Measurements from ENCODE around the gene NACC2.
"Not testable (repeated sequence)": the region's sequence is repeated elsewhere in the genome, so short reads cannot be mapped to it uniquely, and the experiment has no call there.

The NACC2 gene

DNA sequence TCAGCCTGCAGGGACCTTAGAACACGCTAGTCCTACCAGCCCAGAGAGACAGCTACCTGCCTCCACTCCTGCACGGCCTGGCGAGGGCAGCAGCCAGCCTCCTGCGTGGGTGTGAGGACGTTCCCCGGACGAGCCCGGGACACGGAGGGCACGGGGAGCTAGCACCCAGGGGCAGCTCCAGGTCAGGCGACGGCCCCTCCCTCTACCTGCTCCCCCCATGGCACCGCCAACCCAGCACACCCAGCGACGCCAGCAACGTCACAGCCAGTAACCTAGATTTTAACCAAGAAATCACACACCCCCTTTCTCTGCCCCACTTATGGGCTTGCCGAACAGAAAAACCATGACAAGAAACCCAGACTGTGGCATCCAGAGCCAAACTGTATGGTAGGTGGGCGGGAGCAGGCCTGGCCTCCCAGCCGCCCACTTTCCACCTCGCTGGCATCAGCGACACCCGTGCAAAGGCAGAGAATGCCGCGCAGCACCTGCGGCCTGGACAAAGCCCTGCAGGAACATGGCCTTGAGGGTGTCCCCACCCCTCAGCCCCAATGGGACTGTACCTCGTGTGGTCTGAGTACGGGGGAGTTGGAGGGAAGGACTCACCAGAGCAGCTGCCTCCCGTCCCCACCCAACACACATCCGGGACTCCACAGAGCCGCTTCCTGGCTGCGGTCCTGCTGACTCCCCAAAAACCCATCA lies 47.9 kb downstream of the NACC2 start:
- FAIRE-seq, result no peak

GRCh38 chr9:136046554-136046920 lies 48.6 kb downstream of the NACC2 start:
- no peak for DNase-seq (ENCODE audit: low spot score)
- FAIRE-seq, result no peak

More for the DNA sequence above, 47.9 kb downstream of the NACC2 start:
- no peak for DNase-seq (ENCODE audit: low spot score)

- no peak for DNase-seq (ENCODE audit: low spot score)
- FAIRE-seq, result no peak
Measured at GRCh38 chr9:136045595-136046553, 49.2 kb downstream of the NACC2 start.

- FAIRE-seq, result no peak
- no peak for DNase-seq (ENCODE audit: low spot score)
Measured at GRCh38 chr9:136044971-136045594, 50.0 kb downstream of the NACC2 start.

- FAIRE-seq (no peak), DNase-seq (ENCODE audit: low spot score) (no peak)
Measured at GRCh38 chr9:136044207-136044970, 50.7 kb downstream of the NACC2 start.

DNA sequence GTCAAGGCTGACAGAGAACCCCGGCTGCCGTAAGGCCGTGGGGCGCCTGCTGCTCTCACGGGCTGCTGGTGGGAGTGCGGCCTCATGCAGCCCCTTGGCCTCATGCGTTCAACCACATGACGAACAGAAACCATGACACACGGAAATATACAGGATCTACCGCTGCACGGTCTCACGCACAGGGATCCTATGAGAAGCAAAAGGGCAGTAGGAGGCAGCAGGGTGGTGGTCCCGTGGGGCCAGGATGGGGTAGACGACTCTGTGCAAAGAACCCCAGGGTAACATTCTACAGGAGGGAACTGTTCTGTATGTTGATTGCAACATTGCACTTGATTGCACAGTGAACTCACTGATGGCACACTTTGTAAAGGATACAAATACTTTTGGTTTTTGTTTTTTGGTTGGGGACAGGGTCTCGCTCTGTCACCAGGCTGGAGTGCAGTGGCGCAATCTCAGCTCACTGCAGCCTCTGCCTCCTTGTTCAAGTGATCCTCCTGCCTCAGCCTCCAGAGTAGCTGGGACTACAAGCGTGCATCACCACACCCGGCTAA lies 51.6 kb downstream of the NACC2 start:
- DNase-seq (ENCODE audit: low spot score), result no peak
- FAIRE-seq, result no peak

DNA sequence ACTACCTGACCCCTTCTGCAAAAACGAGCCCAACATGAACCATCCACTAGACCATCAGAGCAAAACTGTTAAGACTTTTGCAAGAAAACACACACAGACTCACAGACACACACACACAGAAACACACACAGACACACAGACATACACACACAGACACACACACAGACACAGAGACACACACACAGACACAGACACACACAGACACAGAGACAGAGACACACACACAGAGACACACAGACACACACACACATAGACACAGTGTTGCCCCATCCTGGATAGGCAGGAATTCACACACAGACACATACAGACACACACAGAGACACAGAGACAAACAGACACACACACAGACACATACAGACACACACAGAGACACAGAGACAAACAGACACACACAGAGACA lies 52.5 kb downstream of the NACC2 start:
- FAIRE-seq (no peak), DNase-seq (ENCODE audit: low spot score) (no peak)

GRCh38 chr9:136040848-136041247 lies 54.2 kb downstream of the NACC2 start:
- FAIRE-seq, result not testable (repeated sequence)

GRCh38 chr9:136039488-136039887 lies 55.6 kb downstream of the NACC2 start:
- FAIRE-seq, result no peak
- no peak for DNase-seq (ENCODE audit: low spot score)

More at GRCh38 chr9:136040848-136041247, 54.2 kb downstream of the NACC2 start:
- not testable (repeated sequence) for DNase-seq (ENCODE audit: low spot score)

GRCh38 chr9:136036848-136037247 lies 58.2 kb downstream of the NACC2 start:
- FAIRE-seq (no peak), DNase-seq (ENCODE audit: low spot score) (no peak)

- DNase-seq (ENCODE audit: low spot score) (no peak), FAIRE-seq (no peak)
Measured at GRCh38 chr9:136036050-136036449, 59.0 kb downstream of the NACC2 start.

- DNase-seq (ENCODE audit: low spot score) (no peak), FAIRE-seq (no peak)
Measured at GRCh38 chr9:136031741-136032730, 63.1 kb downstream of the NACC2 start.

DNA sequence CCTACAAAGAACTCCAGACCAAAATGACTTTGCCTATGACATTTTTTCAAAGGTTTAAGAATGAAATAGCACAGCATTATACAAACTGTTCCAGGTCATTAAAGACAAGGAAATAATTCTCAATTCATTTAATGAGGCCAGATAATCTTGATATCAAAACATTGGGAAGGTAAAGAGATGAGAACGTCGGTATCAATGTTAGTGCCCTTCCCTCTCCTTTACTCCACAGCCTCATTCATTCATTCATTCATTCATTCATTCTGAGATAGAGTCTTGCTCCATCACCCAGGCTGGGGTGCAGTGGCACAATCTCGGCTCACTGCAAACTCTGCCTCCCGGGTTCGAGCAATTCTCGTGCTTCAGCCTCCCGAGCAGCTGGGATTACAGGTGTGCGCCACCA lies 64.0 kb downstream of the NACC2 start:
- no peak for FAIRE-seq
- no peak for DNase-seq (ENCODE audit: low spot score)

DNA sequence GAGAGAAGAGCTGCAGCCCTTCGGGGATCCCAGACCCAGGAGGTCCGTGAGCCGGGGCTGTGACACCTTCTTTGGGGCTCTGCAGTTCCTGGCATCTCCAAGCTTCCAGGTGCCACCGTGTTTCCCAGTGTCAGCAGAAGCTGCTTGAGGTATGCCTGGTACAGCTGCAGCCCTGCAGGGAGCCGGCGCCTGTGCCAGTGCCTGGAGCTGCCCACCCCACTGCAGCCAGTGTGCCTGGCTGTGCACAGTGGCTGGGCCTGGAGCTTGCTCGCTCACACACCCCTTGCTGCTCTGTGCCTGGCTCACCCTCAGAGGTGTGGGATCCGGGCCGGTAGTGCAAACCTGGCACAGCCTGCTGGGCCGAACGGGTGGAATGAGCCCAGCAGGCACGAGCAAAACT lies 65.5 kb downstream of the NACC2 start:
- FAIRE-seq (no peak), DNase-seq (ENCODE audit: low spot score) (no peak)

DNA sequence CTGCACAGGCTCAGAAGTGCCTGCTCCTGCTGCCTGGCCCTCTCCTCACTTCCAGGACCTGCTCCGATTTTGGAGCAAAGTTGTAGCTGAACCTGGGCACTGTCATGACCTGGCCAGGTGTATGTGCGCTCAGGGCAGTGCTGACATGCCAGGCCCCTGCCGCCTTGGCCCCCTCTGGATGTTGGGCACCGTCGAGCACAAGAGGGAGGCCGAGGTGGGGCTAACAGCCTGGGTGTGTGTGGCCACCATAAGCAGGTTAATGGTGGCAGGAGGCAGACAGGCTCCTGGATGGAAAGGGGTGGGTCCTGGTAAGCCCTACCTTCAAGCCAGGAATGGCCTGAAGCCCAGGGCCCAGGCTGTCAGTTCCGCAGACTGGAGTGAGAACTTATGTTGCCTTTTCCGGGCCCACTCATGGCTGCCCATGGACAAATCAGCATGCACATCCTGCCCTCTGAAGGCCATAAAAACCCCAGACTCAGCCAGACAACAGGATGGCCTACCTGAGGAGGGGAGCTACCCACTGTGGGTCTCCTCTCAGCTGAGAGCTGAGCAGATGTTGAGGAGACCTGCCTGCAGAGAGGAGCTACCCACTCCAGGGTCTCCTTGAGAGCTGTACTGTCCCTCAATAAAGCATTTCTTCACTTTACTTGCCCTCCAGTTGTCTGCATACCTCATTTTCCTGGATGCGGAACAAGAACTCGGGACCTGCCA lies 66.2 kb downstream of the NACC2 start:
- DNase-seq (ENCODE audit: low spot score) (no peak), FAIRE-seq (no peak)

DNA sequence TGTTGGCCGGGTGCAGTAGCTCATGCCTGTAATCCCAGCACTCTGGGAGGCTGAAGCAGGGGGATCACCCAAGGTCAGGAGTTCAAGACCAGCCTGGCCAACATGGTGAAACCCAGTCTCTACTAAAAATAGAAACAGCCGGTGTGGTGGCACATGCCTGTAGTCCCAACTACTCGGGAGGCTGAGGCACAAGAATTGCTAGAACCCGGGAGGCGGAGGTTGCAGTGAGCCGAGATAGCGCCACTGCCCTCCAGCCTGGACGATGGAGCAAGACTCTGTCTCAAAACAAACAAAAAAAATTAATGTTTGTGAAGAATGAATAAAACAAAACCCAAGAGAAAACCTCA lies 68.2 kb downstream of the NACC2 start:
- not testable (repeated sequence) for FAIRE-seq; DNase-seq (ENCODE audit: low spot score)

DNA sequence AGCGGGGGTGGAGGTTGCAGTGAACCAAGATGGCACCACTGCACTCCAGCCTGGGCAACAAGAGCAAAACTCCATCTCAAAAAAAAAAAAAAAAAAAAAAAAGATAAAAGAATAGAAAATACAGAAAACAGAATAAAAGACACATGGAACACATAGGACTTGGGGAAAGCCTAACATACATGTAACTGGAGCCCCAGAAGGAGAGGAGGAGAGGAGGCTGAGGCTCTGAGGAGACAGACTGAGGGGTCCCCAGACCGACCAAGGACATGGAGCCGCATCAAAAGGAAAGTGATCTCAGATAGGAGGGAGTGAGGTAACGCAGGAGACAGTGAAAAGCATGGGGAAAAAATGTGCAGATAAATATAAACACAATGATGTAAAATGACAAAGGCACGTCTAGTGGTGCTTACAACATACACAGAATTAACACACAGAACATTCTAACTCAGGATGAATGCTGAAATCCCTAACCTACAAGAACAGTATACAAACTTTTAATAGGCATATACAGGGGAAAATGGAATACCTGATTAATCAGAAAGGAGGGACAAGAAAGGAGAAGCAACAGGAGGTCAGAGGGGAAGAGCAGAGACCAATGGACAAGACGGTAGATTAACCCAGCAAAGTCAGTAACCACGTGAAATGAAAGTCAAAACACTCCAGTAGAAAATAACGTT lies 68.7 kb downstream of the NACC2 start:
- no peak for FAIRE-seq

DNA sequence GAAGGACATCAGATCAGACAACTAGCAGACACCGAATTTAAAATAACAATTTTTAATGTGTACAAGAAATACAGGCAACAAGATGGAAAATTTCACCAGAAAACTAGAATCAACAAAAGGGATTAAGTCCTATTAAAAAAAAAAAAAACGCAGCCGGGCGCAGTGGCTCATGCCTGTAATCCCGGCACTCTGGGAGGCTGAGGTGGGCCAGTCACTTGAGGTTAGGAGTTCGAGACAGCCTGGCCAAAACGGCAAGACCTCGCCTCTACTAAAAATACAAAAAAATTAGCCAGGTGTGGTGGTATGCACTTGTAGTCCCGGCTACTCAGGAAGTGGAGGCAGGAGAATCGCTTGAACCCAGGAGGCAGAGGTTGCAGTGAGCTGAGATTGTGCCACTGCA lies 69.6 kb downstream of the NACC2 start:
- FAIRE-seq, result no peak
- no peak for DNase-seq (ENCODE audit: low spot score)

More for the DNA sequence above, 68.7 kb downstream of the NACC2 start:
- no peak for DNase-seq (ENCODE audit: low spot score)

Data from RCC 7860 (cell line).